Neuron (in vitro differentiated cells): ENCODE data around the gene WBP4.

Source experiments
- H2AFZ ChIP-seq: one replicate; pipeline ENCODE4 v1.6.1; 2013; ENCODE audit warnings: low read depth, mild to moderate bottlenecking, inconsistent platforms, low read length, moderate library complexity
- H3K27me3 ChIP-seq: one replicate; pipeline ENCODE4 v1.6.1; 2013; ENCODE audit warnings: low read length; ENCODE audit not compliant: insufficient read depth
- H3K36me3 ChIP-seq: one replicate; pipeline ENCODE4 v1.6.1; 2013; ENCODE audit warnings: low read length; ENCODE audit not compliant: insufficient read depth
- H3K4me1 ChIP-seq: one replicate; pipeline ENCODE4 v1.6.1; 2013; ENCODE audit warnings: low read length; ENCODE audit not compliant: insufficient read depth
- H3K4me3 ChIP-seq: 2 replicates; pipeline ENCODE4 v1.5.1; 2013; ENCODE audit warnings: mild to moderate bottlenecking, low read length, moderate library complexity
- H3K9me3 ChIP-seq: one replicate; pipeline ENCODE4 v1.6.1; 2013; ENCODE audit warnings: low read length

WBP4 gene

DNA sequence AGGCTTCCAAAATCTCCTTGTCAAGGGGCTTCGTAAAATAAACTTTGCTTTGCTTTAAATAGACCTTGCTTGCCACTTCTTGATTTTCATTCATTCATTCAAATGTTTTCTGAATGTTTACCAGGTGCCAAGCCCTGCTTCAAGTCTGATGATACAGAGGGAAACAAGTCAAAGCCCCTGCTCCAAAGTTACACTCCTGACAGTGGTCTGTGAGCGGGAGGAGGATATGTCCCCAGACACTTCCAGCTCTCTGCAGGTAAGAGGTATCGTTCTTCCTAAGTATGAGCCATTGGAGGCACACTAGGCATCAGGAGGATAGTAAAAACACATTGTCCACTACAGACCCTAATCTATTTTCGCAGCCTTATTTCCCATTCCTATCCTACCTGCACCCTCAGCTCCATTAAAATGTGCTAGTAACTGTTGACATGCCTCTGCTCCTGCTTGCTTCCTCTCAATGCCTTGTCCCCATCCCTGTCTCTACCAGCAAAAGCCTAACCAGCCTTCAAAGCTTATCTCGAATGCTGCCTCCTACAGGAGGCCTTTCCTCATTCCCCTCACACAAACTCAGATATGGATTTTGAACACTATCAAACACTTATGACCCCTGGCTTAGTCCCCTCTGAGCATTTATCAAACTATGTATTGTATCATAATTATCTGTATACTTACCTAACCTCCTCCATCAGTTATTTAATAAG lies 6.2 kb upstream of the WBP4 start:
- H3K36me3 ChIP-seq, result no peaks in the 10 kb centered on the region
- no peak overlapping the region for H3K4me3 ChIP-seq
- no peak overlapping the region for H2AFZ ChIP-seq
- H3K27me3 ChIP-seq, result no peaks in the 10 kb centered on the region
- H3K4me1 ChIP-seq, result peaks cover 2% of the 10 kb centered on the region
- no peaks in the 10 kb centered on the region for H3K9me3 ChIP-seq

DNA sequence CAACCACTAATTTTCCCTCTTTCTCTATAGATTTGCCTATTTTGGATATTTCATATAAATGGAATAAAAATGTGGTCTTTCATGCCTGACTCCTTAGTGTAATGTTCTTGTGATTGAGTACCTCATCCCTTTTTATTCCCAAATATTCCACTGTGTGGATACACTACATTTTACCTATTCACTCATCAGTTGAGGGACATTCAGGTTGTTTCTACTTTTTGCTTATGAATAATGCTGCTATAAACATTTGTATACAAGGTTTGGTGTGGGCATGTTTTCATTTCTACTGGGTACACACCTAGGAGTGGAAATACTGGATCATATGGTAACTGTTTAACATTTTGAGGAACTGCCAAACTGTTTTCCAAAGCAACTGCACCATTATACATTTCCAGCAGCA lies 5.1 kb upstream of the WBP4 start:
- H3K27me3 ChIP-seq, result no peaks in the 10 kb centered on the region
- H3K36me3 ChIP-seq, result no peaks in the 10 kb centered on the region
- no peak overlapping the region for H3K4me3 ChIP-seq
- peaks cover 2% of the 10 kb centered on the region for H3K4me1 ChIP-seq
- H2AFZ ChIP-seq, result no peak overlapping the region
- no peaks in the 10 kb centered on the region for H3K9me3 ChIP-seq

DNA sequence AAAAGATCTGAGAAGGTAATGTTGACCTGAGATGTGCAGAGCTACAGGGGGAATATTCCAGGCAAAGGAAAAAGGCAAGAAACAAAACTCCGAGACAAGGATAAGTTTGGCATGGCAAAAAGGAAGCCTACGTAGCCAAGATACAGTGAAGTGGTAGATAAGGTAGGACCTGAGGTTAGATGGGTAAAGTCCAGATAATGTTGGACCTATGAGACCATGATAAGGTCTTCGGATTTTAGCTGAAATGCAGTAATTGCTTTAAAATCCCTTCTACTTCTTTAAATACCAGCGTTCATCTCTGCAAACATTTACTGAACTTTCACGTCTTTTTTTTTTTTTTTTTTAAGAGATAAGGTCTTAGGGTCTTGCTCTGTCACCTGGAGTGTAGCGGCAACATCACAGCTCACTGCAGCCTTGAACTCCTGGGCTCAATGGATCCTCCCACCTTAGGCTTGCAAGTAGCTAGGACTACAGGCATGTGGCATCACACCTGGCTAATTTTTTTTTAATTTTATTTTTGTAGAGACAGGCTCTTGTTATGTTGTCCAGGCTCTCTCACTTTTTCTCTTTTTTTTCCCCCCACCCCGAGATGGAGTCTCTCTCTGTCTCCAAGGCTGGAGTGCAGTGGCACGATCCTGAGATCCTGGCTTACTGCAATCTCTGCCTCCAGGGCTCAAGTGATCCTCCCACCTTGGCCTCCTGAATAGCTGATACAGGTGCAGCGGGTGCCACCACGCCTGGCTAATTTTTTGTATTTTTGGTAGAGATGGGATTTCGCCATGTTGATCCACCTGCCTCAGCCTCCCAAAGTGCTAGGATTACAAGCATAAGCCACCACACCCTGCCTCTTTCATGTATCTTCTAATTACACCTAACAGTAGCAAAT lies 4.2 kb upstream of the WBP4 start:
- Histone ChIP-seq H2AFZ (no peak overlapping the region), H3K4me3 (no peak overlapping the region), H3K27me3 (no peaks in the 10 kb centered on the region), H3K36me3 (no peaks in the 10 kb centered on the region), H3K9me3 (no peaks in the 10 kb centered on the region), H3K4me1 (peaks cover 2% of the 10 kb centered on the region)

DNA sequence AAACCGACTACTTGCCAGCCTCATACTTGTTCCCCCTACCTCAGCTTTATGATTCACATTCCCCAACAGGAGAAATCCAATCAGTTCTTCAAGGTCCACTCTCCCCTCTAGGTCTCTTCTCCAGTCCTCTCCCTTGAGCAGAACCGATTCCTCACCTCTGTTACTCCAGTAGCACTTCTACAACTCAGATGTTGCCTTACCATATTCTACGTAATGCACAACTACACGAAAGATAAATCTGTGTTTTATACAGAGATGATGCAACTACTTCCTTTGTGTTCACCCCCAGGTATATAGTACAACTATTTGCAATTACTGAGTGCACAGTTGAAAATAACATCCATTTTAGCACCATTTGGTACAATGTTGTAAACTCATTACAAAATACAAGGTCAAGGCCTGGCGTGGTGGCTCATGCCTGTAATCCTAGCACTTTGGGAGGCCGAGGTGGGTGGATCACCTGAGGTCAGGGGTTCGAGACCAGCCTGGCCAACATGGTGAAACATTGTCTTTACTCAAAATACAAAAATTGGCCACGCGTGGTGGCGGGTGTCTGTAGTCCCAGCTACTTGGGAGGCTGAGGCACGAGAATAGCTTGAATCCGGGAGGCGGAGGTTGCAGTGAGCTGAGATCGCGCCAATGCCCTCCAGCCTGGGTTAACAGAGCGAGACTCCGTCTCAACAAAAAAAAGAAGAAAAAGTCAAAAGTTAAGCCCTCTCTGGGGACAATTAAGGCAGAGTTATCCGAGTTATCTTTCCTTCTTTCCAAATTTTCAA lies 2.8 kb upstream of the WBP4 start:
- Histone ChIP-seq H3K4me1 (peaks cover 9% of the 10 kb centered on the region), H3K4me3 (peak overlapping the region; percentile 94)

DNA sequence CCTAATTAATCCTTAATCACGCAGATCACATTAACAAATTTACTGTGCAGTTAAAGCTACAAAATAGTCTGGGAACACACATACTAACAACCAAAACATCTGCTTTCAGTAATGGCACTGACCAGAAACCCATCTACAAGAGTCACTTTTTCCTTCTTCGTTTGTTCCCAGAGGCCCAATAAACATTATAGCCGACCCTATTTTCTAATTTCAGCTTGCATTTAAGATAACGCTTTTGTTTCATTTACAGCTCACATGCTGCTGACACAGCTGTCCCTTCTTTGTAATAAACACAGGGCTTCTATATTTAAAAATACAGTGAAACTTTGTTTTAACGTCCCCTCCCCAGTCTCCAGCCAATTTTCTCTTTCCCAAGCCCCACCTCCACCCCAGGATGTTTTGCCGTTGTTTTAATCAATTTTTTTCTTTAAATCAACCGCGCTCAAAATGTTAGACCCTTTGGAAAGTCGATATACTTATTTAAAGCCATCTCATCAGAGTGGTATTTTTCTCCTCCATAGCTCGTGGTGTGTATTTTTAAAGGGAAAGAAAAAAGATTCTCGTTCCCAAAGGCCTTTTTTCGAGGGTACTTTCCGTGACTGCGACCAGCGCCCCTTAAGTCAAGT lies 1.7 kb upstream of the WBP4 start:
- H3K4me1 ChIP-seq, result peaks cover 17% of the 10 kb centered on the region

More for the DNA sequence above, 2.8 kb upstream of the WBP4 start:
- no peaks in the 10 kb centered on the region for H3K27me3 ChIP-seq
- H3K36me3 ChIP-seq, result no peaks in the 10 kb centered on the region
- H2AFZ ChIP-seq, result peak overlapping the region; percentile 92
- no peaks in the 10 kb centered on the region for H3K9me3 ChIP-seq

DNA sequence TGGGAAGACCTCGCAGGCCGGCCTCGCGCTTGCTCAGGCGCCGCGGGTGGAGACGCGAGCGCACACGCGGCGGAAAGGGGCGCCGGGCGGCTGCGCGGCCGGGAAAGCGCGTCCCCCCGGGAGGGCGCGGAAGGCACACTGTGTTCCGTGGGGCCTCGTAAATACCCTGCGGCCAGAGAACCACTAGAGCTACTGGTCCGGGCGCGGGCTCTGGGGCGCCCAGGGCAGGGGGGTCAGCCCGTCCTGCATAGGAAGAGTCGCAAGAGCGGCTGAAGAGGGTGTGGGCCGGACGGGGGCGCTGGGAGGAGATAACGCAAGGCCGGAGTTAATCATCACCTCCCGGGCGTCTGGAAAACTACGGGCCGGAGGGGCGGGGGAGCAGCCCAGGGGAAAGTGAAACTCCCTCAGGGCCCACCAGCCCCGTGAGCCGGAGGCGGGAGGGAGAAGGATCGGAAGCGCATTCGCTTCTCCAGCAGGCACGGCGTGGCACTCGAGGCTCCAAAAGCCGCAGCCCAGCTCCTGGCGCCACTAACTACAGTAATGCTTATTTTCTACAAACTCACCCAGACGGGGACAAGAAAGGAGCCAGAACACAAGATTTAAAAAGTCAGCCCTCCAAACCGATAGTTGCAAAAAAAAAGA lies 1.1 kb upstream of the WBP4 start:
- Histone ChIP-seq H3K36me3 (peaks cover 9% of the 10 kb centered on the region), H3K9me3 (no peaks in the 10 kb centered on the region), H2AFZ (peak overlapping the region; percentile 92), H3K4me1 (peaks cover 20% of the 10 kb centered on the region), H3K4me3 (peak overlapping the region; percentile 94), H3K27me3 (no peaks in the 10 kb centered on the region)

More for the DNA sequence above, 1.7 kb upstream of the WBP4 start:
- H2AFZ ChIP-seq, result peak overlapping the region; percentile 92
- peak overlapping the region; percentile 94 for H3K4me3 ChIP-seq
- no peaks in the 10 kb centered on the region for H3K9me3 ChIP-seq
- no peaks in the 10 kb centered on the region for H3K27me3 ChIP-seq
- peaks cover 4% of the 10 kb centered on the region for H3K36me3 ChIP-seq

DNA sequence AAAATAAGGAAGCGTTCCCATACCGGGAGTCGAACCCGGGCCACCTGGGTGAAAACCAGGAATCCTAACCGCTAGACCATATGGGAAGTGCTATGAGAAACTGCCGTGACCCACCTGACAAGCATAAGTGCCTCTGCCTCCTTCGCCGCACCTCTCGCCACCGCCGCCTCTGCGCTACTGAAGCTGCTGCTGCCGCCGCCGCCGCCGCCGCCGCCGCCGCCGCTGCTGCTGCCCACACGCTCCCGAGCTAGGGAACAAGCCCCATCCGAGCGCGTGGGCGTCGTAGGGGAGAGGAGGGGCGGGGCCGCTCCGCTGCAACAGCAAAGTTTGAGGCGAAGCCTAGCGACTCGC lies 610 bp upstream of the WBP4 start:
- H3K9me3 ChIP-seq, result no peaks in the 10 kb centered on the region
- H3K4me3 ChIP-seq, result peak overlapping the region; percentile 94
- peak overlapping the region; percentile 92 for H2AFZ ChIP-seq
- no peaks in the 10 kb centered on the region for H3K27me3 ChIP-seq
- peaks cover 20% of the 10 kb centered on the region for H3K4me1 ChIP-seq
- peaks cover 14% of the 10 kb centered on the region for H3K36me3 ChIP-seq

DNA sequence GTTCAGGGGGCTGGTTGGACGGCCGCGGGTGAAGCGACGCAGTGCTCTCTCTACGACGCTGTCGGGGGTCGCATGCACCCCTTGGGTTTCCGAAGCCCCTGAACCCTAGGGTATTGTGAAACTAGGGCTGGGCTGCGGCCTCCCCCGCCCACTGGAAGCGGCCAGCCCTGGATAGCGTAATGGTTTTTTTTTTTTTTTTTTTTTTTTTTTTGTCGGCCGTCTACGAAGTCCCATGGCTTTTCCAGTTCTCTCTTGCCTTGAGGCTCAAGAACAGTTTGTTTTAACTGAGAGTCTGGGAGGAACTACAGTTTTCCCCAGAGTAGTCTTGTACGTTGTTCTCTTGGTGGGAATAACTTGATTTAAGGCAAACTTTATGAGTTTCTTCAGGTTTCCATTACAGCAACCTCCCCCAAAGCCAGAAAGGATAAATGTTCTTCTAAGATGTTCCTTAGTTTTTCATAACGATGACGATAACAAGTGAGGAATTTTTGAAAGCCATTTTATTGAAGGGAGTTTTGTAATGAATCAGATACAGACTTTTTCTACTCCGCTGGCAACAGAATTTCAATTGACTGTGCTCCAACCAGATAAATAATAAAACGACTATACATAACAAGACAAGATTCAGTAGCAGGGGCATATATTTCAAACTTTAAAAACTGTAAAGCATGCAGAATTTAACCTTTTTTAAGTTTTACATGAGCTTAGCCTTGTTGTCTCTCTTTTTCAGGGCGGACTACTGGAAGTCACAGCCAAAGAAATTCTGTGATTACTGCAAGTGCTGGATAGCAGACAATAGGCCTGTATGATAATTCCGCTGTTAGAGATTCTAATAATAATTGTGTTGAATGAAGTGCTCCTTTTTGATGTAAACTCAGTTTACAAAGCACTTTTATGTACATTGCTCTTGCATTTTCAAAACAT lies 867 bp downstream of the WBP4 start:
- peaks cover 20% of the 10 kb centered on the region for H3K4me1 ChIP-seq
- H2AFZ ChIP-seq, result peak overlapping the region; percentile 92
- peaks cover 27% of the 10 kb centered on the region for H3K36me3 ChIP-seq
- peak overlapping the region; percentile 94 for H3K4me3 ChIP-seq
- H3K27me3 ChIP-seq, result no peaks in the 10 kb centered on the region
- no peaks in the 10 kb centered on the region for H3K9me3 ChIP-seq

DNA sequence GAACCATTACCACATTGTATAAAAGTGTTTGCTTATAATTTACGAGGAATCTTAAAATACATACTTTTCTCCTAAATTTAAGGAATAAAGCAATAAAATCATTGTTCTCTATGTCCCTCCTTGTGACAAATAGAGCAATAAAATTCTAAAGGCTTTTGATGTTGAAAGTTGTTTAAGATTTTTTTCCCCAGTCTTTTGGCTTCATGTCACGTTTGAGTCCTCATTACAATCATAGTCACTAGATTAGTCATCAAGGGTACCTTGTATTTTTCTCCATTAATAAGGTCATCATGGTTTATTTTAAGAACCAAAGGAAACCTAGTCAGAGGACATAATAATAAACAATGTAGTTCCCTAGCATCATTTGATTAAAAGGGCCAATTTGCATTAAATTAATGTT lies 3.2 kb downstream of the WBP4 start:
- Histone ChIP-seq H3K4me1 (peaks cover 17% of the 10 kb centered on the region), H2AFZ (no peak overlapping the region), H3K9me3 (no peaks in the 10 kb centered on the region), H3K36me3 (peaks cover 45% of the 10 kb centered on the region), H3K4me3 (no peak overlapping the region), H3K27me3 (no peaks in the 10 kb centered on the region)

DNA sequence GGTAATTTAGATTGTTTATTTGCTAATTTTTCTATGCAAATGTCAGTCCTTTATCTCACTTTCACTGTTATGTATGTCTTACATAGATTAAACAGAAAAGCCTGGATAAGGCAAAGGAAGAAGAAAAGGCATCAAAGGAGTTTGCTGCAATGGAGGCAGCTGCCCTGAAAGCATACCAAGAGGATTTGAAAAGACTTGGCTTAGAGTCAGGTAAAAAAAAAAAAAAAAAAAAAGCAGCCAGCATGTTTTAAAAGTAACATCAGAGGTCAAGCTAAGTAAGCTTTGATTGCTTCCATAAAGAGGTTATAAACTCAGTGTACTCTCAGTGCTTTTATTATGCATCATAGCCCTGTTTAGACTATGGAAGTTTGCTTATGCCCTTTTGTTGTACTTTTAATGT lies 3.8 kb downstream of the WBP4 start:
- Histone ChIP-seq H3K9me3 (no peaks in the 10 kb centered on the region), H2AFZ (no peak overlapping the region), H3K36me3 (peaks cover 48% of the 10 kb centered on the region), H3K4me1 (peaks cover 17% of the 10 kb centered on the region), H3K4me3 (no peak overlapping the region), H3K27me3 (no peaks in the 10 kb centered on the region)

DNA sequence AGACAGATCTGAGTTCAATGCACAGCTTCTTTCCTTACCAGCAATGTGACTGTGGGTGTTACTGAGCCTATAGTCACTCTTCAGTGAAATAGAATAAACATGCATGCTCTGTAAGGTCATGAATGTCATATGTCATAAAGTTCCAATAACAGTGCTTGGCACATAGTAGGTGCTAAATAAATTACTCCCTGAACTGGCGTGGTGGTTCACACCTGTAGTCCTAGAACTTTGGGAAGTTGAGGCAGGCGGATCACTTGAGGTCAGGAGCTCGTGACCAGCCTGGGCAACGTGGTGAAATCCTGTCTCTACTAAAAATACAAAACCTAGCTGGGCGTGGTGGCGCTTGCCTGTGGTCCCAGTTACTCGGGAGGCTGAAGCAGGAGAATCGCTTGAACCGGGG lies 13.2 kb downstream of the WBP4 start:
- no peak overlapping the region for H3K4me3 ChIP-seq
- H3K9me3 ChIP-seq, result peaks cover 6% of the 10 kb centered on the region
- H3K36me3 ChIP-seq, result peaks cover 87% of the 10 kb centered on the region
- H3K4me1 ChIP-seq, result no peaks in the 10 kb centered on the region
- no peaks in the 10 kb centered on the region for H3K27me3 ChIP-seq
- H2AFZ ChIP-seq, result no peak overlapping the region
